HEK293 (cell line): ENCODE measurements around the gene IFI27L1.

Source experiments
- ZFP69B ChIP-seq: fragments of 450-650 bp; formaldehyde crosslinking; IDR thresholded peaks from 2 replicates; pipeline ENCODE4 v1.5.1; 2016; ENCODE audit warnings: missing biosample characterization, missing genetic modification characterization
- ZNF10 ChIP-seq: fragments of 450-650 bp; formaldehyde crosslinking; IDR thresholded peaks from 2 replicates; pipeline ENCODE4 v1.5.1; 2017; ENCODE audit warnings: missing biosample characterization, missing genetic modification characterization
- ZNF138 ChIP-seq: fragments of 450-650 bp; formaldehyde crosslinking; IDR thresholded peaks from 2 replicates; pipeline ENCODE4 v1.5.1; 2016; ENCODE audit warnings: missing biosample characterization, missing genetic modification characterization, borderline replicate concordance
- ZNF155 ChIP-seq: fragments of 450-650 bp; formaldehyde crosslinking; IDR thresholded peaks from 2 replicates; pipeline ENCODE4 v1.5.1; 2016; ENCODE audit warnings: missing biosample characterization, missing genetic modification characterization
- ZNF175 ChIP-seq: fragments of 450-650 bp; formaldehyde crosslinking; IDR thresholded peaks from 2 replicates; pipeline ENCODE4 v1.5.1; 2016; ENCODE audit warnings: missing biosample characterization, missing genetic modification characterization
- ZNF184 ChIP-seq: fragments of 450-650 bp; IDR thresholded peaks from 2 replicates; pipeline ENCODE4 v1.5.1; 2018; ENCODE audit warnings: missing biosample characterization, mild to moderate bottlenecking, missing genetic modification characterization
- ZNF239 ChIP-seq: fragments of 450-650 bp; formaldehyde crosslinking; IDR thresholded peaks from 2 replicates; pipeline ENCODE4 v1.5.1; 2016; ENCODE audit warnings: missing biosample characterization, missing genetic modification characterization
- ZNF24 ChIP-seq: fragments of 450-650 bp; formaldehyde crosslinking; IDR thresholded peaks from 2 replicates; pipeline ENCODE4 v1.5.1; 2016; ENCODE audit warnings: missing biosample characterization, missing genetic modification characterization
- ZNF302 ChIP-seq: fragments of 450-650 bp; formaldehyde crosslinking; IDR thresholded peaks from 2 replicates; pipeline ENCODE4 v1.5.1; 2016; ENCODE audit warnings: missing biosample characterization, missing genetic modification characterization, low read depth
- ZNF37A ChIP-seq: fragments of 450-650 bp; IDR thresholded peaks from 2 replicates; pipeline ENCODE4 v1.5.1; 2018; ENCODE audit warnings: missing biosample characterization, missing genetic modification characterization
- ZNF560 ChIP-seq: fragments of 450-650 bp; formaldehyde crosslinking; IDR thresholded peaks from 2 replicates; pipeline ENCODE4 v1.5.1; 2017; ENCODE audit warnings: missing biosample characterization, missing genetic modification characterization, borderline replicate concordance
- ZNF621 ChIP-seq: fragments of 450-650 bp; formaldehyde crosslinking; IDR thresholded peaks from 2 replicates; pipeline ENCODE4 v1.5.1; 2017; ENCODE audit warnings: missing biosample characterization, missing genetic modification characterization
- ZNF792 ChIP-seq: fragments of 450-650 bp; formaldehyde crosslinking; IDR thresholded peaks from 2 replicates; pipeline ENCODE4 v1.5.1; 2016; ENCODE audit warnings: missing biosample characterization, missing genetic modification characterization
- ZNF843 ChIP-seq: fragments of 450-650 bp; formaldehyde crosslinking; IDR thresholded peaks from 2 replicates; pipeline ENCODE4 v1.5.1; 2016; ENCODE audit warnings: missing biosample characterization, missing genetic modification characterization
- TF ChIP-seq, protein P1 (sequence below): fragments of 450-650 bp; formaldehyde crosslinking; IDR thresholded peaks from 2 replicates; pipeline ENCODE4 v1.5.0; 2017; ENCODE audit warnings: missing biosample characterization, missing genetic modification characterization, borderline replicate concordance
- TF ChIP-seq, protein P2 (sequence below): sonication (generic); formaldehyde crosslinking; IDR thresholded peaks from 2 replicates; pipeline ENCODE4 v1.8.1; 2022; ENCODE audit warnings: mild to moderate bottlenecking, moderate library complexity, missing genetic modification reagents
- TF ChIP-seq, protein P3 (sequence below): fragments of 450-650 bp; formaldehyde crosslinking; IDR thresholded peaks from 2 replicates; pipeline ENCODE4 v1.5.1; 2016; ENCODE audit warnings: missing biosample characterization, missing genetic modification characterization, borderline replicate concordance
- TF ChIP-seq, protein P4 (sequence below): fragments of 450-650 bp; formaldehyde crosslinking; IDR thresholded peaks from 2 replicates; pipeline ENCODE4 v1.5.1; 2016; ENCODE audit warnings: missing biosample characterization, missing genetic modification characterization
- TF ChIP-seq, protein P5 (sequence below): fragments of 450-650 bp; formaldehyde crosslinking; IDR thresholded peaks from 2 replicates; pipeline ENCODE4 v1.5.1; 2016; ENCODE audit warnings: missing biosample characterization, missing genetic modification characterization
- TF ChIP-seq, protein P6 (sequence below): fragments of 450-650 bp; IDR thresholded peaks from 2 replicates; pipeline ENCODE4 v1.5.1; 2018; ENCODE audit warnings: missing biosample characterization, mild to moderate bottlenecking, missing genetic modification characterization
- TF ChIP-seq, protein P7 (sequence below): fragments of 450-650 bp; formaldehyde crosslinking; IDR thresholded peaks from 2 replicates; pipeline ENCODE4 v1.5.1; 2016; ENCODE audit warnings: missing biosample characterization, missing genetic modification characterization
- TF ChIP-seq, protein P8 (sequence below): fragments of 450-650 bp; formaldehyde crosslinking; IDR thresholded peaks from 2 replicates; pipeline ENCODE4 v1.5.1; 2016; ENCODE audit warnings: missing biosample characterization, missing genetic modification characterization

IFI27L1 gene

DNA sequence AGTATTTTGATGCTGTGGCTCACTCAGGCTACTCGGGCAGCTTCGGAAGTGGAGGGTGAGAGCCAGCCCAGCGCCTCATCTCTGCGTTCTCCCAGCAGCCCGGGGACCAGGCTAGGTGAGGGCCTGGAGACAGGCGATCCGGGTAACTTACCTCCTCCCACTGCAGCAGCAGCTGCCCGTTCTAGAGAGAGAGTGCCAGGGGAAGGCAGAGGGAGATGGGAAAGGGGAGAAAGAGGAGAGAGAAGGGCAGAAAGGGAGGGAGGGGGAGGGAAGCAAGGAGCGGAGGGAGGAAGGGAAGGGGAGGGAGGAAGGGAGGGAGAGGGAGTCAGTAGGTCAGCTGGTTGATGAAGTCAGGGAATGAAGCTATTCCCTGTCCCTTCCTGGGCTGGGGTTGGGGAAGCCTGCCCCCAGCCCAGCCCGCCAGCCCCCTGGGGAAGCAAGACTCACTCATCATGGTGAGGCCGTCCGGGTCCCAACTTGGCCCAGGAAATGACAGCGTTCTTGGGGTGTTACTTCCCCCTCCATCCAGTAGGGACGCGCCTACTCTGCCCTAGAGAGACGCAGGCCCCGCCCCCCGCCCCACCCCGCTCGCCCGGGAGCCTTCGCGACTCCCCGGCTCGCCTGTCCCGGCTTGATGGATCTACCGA lies 48.1 kb downstream of the IFI27L1 start, which contains the start of gene IFI27L2 (continued):
- TF ChIP-seq, protein P1, sequence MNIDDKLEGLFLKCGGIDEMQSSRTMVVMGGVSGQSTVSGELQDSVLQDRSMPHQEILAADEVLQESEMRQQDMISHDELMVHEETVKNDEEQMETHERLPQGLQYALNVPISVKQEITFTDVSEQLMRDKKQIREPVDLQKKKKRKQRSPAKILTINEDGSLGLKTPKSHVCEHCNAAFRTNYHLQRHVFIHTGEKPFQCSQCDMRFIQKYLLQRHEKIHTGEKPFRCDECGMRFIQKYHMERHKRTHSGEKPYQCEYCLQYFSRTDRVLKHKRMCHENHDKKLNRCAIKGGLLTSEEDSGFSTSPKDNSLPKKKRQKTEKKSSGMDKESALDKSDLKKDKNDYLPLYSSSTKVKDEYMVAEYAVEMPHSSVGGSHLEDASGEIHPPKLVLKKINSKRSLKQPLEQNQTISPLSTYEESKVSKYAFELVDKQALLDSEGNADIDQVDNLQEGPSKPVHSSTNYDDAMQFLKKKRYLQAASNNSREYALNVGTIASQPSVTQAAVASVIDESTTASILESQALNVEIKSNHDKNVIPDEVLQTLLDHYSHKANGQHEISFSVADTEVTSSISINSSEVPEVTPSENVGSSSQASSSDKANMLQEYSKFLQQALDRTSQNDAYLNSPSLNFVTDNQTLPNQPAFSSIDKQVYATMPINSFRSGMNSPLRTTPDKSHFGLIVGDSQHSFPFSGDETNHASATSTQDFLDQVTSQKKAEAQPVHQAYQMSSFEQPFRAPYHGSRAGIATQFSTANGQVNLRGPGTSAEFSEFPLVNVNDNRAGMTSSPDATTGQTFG (tag by site-specific recombination) = no peak
- TF ChIP-seq ZNF184 (tag by site-specific recombination) (no peak), ZNF37A (tag by site-specific recombination) (no peak), ZNF138 (tag by site-specific recombination) (no peak), ZFP69B (tag by site-specific recombination) (no peak), ZNF792 (tag by site-specific recombination) (no peak), ZNF155 (tag by site-specific recombination) (no peak), ZNF239 (tag by site-specific recombination) (no peak), ZNF843 (tag by site-specific recombination) (no peak), ZNF175 (tag by site-specific recombination) (no peak), ZNF560 (tag by site-specific recombination) (no peak), ZNF24 (no peak), ZNF302 (tag by site-specific recombination) (no peak), ZNF10 (no peak), ZNF621 (tag by site-specific recombination) (no peak)
- TF ChIP-seq, protein P2, sequence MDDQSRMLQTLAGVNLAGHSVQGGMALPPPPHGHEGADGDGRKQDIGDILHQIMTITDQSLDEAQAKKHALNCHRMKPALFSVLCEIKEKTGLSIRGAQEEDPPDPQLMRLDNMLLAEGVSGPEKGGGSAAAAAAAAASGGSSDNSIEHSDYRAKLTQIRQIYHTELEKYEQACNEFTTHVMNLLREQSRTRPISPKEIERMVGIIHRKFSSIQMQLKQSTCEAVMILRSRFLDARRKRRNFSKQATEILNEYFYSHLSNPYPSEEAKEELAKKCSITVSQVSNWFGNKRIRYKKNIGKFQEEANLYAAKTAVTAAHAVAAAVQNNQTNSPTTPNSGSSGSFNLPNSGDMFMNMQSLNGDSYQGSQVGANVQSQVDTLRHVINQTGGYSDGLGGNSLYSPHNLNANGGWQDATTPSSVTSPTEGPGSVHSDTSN = no peak
- TF ChIP-seq, protein P3, sequence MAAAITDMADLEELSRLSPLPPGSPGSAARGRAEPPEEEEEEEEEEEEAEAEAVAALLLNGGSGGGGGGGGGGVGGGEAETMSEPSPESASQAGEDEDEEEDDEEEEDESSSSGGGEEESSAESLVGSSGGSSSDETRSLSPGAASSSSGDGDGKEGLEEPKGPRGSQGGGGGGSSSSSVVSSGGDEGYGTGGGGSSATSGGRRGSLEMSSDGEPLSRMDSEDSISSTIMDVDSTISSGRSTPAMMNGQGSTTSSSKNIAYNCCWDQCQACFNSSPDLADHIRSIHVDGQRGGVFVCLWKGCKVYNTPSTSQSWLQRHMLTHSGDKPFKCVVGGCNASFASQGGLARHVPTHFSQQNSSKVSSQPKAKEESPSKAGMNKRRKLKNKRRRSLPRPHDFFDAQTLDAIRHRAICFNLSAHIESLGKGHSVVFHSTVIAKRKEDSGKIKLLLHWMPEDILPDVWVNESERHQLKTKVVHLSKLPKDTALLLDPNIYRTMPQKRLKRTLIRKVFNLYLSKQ (tag by site-specific recombination) = no peak
- TF ChIP-seq, protein P4, sequence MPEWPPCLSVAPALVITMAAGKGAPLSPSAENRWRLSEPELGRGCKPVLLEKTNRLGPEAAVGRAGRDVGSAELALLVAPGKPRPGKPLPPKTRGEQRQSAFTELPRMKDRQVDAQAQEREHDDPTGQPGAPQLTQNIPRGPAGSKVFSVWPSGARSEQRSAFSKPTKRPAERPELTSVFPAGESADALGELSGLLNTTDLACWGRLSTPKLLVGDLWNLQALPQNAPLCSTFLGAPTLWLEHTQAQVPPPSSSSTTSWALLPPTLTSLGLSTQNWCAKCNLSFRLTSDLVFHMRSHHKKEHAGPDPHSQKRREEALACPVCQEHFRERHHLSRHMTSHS (tag by site-specific recombination) = no peak
- TF ChIP-seq, protein P5, sequence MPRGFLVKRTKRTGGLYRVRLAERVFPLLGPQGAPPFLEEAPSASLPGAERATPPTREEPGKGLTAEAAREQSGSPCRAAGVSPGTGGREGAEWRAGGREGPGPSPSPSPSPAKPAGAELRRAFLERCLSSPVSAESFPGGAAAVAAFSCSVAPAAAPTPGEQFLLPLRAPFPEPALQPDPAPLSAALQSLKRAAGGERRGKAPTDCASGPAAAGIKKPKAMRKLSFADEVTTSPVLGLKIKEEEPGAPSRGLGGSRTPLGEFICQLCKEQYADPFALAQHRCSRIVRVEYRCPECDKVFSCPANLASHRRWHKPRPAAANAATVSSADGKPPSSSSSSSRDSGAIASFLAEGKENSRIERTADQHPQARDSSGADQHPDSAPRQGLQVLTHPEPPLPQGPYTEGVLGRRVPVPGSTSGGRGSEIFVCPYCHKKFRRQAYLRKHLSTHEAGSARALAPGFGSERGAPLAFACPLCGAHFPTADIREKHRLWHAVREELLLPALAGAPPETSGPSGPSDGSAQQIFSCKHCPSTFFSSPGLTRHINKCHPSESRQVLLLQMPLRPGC = no peak
- TF ChIP-seq, protein P6, sequence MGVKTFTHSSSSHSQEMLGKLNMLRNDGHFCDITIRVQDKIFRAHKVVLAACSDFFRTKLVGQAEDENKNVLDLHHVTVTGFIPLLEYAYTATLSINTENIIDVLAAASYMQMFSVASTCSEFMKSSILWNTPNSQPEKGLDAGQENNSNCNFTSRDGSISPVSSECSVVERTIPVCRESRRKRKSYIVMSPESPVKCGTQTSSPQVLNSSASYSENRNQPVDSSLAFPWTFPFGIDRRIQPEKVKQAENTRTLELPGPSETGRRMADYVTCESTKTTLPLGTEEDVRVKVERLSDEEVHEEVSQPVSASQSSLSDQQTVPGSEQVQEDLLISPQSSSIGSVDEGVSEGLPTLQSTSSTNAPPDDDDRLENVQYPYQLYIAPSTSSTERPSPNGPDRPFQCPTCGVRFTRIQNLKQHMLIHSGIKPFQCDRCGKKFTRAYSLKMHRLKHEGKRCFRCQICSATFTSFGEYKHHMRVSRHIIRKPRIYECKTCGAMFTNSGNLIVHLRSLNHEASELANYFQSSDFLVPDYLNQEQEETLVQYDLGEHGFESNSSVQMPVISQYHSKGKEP (tag by site-specific recombination) = no peak
- TF ChIP-seq, protein P7, sequence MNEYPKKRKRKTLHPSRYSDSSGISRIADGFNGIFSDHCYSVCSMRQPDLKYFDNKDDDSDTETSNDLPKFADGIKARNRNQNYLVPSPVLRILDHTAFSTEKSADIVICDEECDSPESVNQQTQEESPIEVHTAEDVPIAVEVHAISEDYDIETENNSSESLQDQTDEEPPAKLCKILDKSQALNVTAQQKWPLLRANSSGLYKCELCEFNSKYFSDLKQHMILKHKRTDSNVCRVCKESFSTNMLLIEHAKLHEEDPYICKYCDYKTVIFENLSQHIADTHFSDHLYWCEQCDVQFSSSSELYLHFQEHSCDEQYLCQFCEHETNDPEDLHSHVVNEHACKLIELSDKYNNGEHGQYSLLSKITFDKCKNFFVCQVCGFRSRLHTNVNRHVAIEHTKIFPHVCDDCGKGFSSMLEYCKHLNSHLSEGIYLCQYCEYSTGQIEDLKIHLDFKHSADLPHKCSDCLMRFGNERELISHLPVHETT (tag by site-specific recombination) = no peak
- TF ChIP-seq, protein P8, sequence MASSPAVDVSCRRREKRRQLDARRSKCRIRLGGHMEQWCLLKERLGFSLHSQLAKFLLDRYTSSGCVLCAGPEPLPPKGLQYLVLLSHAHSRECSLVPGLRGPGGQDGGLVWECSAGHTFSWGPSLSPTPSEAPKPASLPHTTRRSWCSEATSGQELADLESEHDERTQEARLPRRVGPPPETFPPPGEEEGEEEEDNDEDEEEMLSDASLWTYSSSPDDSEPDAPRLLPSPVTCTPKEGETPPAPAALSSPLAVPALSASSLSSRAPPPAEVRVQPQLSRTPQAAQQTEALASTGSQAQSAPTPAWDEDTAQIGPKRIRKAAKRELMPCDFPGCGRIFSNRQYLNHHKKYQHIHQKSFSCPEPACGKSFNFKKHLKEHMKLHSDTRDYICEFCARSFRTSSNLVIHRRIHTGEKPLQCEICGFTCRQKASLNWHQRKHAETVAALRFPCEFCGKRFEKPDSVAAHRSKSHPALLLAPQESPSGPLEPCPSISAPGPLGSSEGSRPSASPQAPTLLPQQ = 0 out of 2 replicates have a peak, but pooled peaks have one; percentile 12
